ENCODE measurements around the gene PACRG. TPM values are rescaled to one million over a fixed set of nuclear protein-coding genes. Genes with fewer than 3 reads are reported as not detected.

The PACRG gene
- total and polyA plus RNA-seq, 10 of the 15 experiments (the other 5 are each of a cell fraction or from before 2014, with no cell fraction given) = not detected

GRCh38 chr6:162863821-162864220 is 136.0 kb downstream of the PACRG start:
- CTCF ChIA-PET = no interaction called here
- no peak overlapping the region for H3K4me3 ChIP-seq
- H3K79me2 ChIP-seq (ENCODE audit: control insufficient read depth, insufficient read depth, low read length) = no peaks in the 10 kb centered on the region
- H3K27me3 ChIP-seq (replicated peaks in 1 of 2; ENCODE audit: control insufficient read depth in 2 of 2, insufficient read depth in 2 of 2, low read length in 1 of 2) = no peaks in the 10 kb centered on the region
- intact Hi-C loops (cut with micrococcal nuclease; ENCODE audit: unreplicated experiment) (no loop called here), in situ Hi-C loops (cut with MboI) (no loop called here)
- no peak for FAIRE-seq
- no peaks in the 10 kb centered on the region for H3K9me3 ChIP-seq (replicated peaks; ENCODE audit: control insufficient read depth, insufficient read depth, low read length)
- no peak overlapping the region for H3K9ac ChIP-seq (ENCODE audit: control insufficient read depth, insufficient read depth, low read length)
- no peak for ATAC-seq
- RAD21 ChIA-PET (ENCODE audit: unreplicated experiment) = no interaction called here
- WGBS (ENCODE audit: insufficient coverage, insufficient replicate concordance, low lambda C conversion rate, missing lambda C conversion rate) = 0% methylated on average over 1 of the region's 1 CpG
- H4K20me1 ChIP-seq (ENCODE audit: control insufficient read depth, insufficient read depth) = no peaks in the 10 kb centered on the region
- no peak overlapping the region for H3K4me2 ChIP-seq (ENCODE audit: control insufficient read depth, insufficient read depth)
- SMC1A ChIA-PET (ENCODE audit: uncharacterized antibody, unreplicated experiment) = no interaction called here
- no peaks in the 10 kb centered on the region for H3K4me1 ChIP-seq (ENCODE audit: control insufficient read depth, insufficient read depth, low read length)
- no peak overlapping the region for H2AFZ ChIP-seq (ENCODE audit: control insufficient read depth, low read depth, low read length)
- DNase-seq (ENCODE audit: low read depth, low spot score) = no peak
- H3K36me3 ChIP-seq (ENCODE audit: control insufficient read depth in 2 of 2, insufficient read depth in 2 of 2, low read length in 1 of 2) = no peaks in the 10 kb centered on the region
- POLR2A ChIA-PET = no interaction called here
- no TSS peak for BruUV-seq (replicated peaks)
- H3K27ac ChIP-seq (ENCODE audit: control insufficient read depth, insufficient read depth) = no peak overlapping the region
- TF ChIP-seq HDAC6 (IDR thresholded peaks at IDR 0.05; ENCODE audit: unreplicated experiment) (no peak), ZBTB40 (IDR thresholded peaks at IDR 0.05; ENCODE audit: borderline replicate concordance) (no peak), YBX1 (IDR thresholded peaks at IDR 0.05) (no peak), MTA3 (IDR thresholded peaks at IDR 0.05; ENCODE audit: borderline replicate concordance, low read length) (no peak), SIN3A (IDR thresholded peaks at IDR 0.05; ENCODE audit: low read depth, low read length) (no peak), EED (IDR thresholded peaks at IDR 0.05; ENCODE audit: low read depth) (no peak), ZNF687 (IDR thresholded peaks at IDR 0.05) (no peak), CHD4 (IDR thresholded peaks at IDR 0.05) (no peak), CBFB (IDR thresholded peaks at IDR 0.05; ENCODE audit: low read depth) (no peak), SKIL (IDR thresholded peaks at IDR 0.05; ENCODE audit: low read depth, poor library complexity, severe bottlenecking) (no peak), STAT3 (IDR thresholded peaks at IDR 0.05; ENCODE audit: low read depth, low read length) (no peak), SPI1 (IDR thresholded peaks at IDR 0.05; ENCODE audit: borderline replicate concordance, insufficient read depth, low read depth, low read length) (no peak), ELK1 (IDR thresholded peaks at IDR 0.05; ENCODE audit: low read depth, low read length) (no peak)
